ENCODE measurements around the gene EFNA2.

Gene EFNA2

DNA sequence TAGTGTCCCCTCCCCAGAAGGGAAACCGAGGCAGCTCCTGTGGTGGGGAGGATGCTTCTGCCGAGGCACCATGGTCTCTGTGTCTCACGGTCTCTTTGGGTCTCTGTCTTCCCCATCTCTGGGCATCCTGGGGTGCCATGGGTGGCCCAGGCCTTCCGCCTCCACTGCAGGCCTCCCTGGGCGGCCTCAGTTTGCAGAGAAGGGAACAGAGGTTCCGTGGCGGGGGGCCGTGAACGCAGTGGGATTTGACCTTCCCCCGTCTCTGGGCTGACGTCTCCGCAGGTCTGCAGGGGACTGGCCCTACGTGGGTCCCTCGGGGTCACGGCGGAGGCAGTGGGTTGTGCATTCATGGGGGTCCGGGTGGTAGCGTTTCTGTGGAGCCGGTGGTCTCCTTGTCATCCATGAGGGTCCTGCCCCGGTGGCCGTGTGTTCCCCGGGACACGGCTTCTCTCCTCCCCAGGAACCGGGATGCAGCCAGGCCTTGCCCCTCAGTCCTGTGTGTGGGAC is 4.6 kb downstream of the EFNA2 start:
- TF ChIP-seq, protein P1, sequence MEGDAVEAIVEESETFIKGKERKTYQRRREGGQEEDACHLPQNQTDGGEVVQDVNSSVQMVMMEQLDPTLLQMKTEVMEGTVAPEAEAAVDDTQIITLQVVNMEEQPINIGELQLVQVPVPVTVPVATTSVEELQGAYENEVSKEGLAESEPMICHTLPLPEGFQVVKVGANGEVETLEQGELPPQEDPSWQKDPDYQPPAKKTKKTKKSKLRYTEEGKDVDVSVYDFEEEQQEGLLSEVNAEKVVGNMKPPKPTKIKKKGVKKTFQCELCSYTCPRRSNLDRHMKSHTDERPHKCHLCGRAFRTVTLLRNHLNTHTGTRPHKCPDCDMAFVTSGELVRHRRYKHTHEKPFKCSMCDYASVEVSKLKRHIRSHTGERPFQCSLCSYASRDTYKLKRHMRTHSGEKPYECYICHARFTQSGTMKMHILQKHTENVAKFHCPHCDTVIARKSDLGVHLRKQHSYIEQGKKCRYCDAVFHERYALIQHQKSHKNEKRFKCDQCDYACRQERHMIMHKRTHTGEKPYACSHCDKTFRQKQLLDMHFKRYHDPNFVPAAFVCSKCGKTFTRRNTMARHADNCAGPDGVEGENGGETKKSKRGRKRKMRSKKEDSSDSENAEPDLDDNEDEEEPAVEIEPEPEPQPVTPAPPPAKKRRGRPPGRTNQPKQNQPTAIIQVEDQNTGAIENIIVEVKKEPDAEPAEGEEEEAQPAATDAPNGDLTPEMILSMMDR (IDR thresholded peaks at IDR 0.05; ENCODE audit: insufficient read depth, missing control alignments), result no peak
- no peak for FAIRE-seq
- no peak for DNase-seq (ENCODE audit: insufficient read length, low spot score)

DNA sequence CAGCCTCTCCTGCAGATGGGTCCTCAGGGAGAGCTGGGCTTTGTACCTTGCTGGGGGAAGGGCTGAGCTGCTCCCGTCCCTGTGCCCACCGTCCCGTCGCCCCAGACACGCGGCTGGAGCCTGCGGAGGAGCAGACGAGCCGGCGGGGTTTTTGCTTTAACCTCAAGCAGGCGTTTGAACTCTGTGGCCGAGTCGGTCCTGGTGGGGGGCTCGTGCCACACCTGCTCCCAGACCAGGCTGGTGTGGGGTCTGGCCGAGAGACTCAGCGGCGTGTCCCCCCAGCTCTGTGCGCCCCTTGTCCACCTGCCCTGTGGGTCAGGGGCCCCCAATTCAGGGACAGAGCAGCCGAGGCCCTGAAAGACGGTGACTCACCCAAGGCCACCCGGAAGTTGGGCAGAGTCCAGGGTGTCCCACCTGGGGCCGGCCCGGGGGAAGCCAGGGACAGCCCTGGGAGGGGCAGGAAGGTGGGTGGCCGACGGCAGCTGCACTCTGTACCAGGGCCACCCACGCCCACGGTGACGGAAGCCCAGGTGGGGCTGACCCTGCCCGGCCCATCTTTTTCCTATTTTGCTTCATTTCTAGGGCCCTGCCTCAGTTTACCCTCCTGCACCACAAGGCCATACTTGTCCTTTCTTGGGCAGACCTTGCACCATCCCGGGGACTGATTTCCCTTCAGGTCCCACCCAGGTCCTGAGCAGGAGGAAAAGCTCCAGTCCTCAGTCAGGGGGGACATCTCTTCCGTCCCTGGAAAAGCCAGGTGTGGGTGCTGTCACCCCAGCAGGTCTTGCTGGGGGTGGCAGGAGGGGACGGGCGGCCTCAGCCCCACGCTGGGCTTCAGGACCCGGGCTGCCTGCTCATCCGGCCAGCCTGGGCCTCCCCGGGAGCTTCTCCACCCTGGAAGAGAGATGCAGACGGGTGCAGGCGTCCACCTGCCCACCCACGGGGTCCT is 5.3 kb downstream of the EFNA2 start:
- DNase-seq (ENCODE audit: insufficient read length, low spot score) (no peak), FAIRE-seq (no peak)
- TF ChIP-seq, protein P1 (IDR thresholded peaks at IDR 0.05; ENCODE audit: insufficient read depth, missing control alignments), result no peak

DNA sequence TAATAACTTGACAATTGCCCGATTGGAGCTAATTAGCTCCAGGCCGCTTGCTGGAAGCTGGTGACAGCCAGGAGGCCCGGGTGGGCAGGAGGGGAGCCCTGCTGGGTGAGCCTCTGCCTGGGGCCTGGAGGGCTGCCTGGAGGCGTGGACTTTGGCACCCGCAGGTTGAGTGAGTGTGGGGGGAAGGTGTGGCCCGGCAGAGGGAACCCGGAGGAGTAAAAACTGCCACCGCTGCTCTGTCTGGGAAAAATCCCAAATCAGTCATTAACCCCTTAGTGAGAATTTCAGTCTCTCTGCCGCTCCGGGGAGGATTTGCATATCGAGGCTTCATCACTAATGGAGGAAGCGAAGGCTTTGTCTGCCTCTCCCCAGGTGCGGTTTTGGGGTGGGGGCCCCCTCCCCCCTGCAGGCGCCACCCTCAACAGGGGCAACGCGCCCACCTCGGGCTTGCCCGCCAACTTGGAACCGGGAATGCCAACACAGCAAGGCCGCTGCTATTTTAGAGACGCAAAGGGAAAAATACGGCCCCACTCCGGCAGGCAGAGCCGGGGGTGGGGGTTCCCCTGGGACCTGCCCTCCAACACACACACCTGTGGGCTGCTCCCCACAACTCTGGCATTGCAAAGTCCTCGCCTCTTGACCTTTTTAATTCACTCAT is 6.2 kb downstream of the EFNA2 start:
- no peak for DNase-seq (ENCODE audit: insufficient read length, low spot score)
- no peak for FAIRE-seq
- TF ChIP-seq, protein P1 (IDR thresholded peaks at IDR 0.05; ENCODE audit: insufficient read depth, missing control alignments), result no peak

DNA sequence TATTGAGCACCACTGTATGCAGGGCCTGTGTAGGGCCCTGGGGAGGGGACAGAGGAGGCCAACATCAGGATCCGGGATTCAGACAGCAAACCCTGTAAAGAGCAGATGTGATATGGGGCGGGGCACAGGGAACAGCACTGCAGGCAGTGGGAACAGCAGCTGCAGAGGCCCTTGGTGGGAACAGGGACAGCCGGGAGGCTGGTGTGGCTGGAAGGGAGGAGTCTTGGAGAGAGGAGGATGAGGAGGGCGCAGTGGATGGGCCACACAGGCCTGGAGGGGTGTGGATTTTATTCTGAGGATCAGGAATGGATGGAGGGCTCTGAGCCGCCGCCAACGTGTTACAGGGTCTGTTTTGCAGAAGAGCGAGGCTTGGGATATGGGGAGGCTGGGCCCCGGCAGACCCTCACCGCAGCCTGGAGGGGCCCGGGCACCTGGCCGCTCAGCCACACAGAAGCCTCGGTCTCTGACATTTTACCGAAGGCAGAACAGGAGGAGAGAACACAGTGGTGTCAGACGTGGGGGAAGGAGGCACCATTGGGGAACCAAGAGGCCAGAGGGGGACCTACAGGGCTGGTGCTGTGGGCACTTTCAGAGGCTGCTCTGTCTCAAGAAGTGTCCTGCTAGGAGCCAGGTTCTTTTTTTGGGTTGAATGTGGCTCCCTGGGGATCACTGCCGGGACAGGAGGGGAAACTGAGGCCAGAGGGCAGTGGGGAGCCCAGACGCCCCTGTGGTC is 6.9 kb downstream of the EFNA2 start:
- TF ChIP-seq, protein P1 (IDR thresholded peaks at IDR 0.05; ENCODE audit: insufficient read depth, missing control alignments), result no peak
- no peak for DNase-seq (ENCODE audit: insufficient read length, low spot score)
- FAIRE-seq, result no peak

DNA sequence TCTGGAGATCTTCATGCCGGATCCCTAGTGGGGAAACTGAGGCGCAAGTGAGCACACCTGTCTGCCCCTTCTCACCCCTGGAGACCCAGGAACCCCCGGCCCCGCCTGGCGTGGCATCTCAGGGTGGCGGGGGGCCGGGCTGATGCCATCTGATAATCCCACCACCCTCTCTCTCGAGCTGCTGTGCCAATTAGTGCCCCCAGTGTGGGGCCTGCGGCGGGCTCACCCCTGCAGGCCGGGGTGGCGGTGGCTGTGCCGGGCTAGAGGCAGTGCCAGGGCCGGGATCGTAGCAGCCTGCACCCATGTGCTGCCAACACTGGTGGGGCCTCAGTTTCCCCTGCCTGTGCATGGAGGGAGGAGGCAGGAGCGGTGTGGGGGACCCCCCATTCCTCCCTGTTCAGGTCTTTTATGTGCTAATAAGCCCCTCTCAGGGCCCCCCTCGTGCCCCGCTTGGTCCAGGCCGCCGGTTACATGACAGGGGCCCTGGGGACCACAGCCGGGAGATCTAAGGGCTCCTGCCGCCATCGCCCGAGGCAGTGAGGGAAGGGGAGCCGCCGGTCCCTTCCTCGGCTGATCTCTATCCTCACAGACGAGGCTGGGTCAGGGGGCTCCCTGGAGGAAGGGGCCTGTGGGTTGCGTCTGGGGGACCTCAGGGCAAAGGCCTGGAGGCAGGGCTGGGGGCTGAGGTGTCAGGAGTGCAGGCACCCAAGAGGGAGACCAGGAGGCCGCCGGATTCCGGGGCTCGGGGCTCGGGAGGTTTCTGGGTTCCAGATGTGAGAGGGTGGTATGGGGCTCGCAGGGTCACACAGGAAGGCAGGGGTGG is 8.3 kb downstream of the EFNA2 start:
- TF ChIP-seq, protein P1 (IDR thresholded peaks at IDR 0.05; ENCODE audit: insufficient read depth, missing control alignments), result no peak
- no peak for DNase-seq (ENCODE audit: insufficient read length, low spot score)
- FAIRE-seq, result no peak

DNA sequence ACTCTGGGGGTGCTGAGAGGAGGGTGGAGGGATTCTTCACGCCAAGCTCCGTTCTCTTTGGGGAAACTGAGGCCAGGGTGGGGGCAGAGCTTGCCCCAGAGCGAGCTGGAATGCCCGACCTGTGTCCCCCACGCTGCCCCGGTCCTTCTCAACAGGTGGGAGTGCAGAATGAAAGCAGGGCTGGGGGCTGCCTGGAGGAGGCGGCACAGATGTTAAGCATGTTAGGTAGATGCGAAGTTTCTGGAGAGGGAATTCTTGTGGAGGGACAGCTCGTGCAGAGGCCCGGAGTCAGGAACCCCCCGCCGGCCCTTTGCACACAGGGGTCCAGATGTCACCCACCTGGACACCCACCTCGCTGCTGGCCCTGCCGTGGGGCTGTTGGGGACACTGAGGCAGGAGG is 9.0 kb downstream of the EFNA2 start:
- DNase-seq (ENCODE audit: insufficient read length, low spot score), result no peak
- FAIRE-seq, result no peak
- TF ChIP-seq, protein P1 (IDR thresholded peaks at IDR 0.05; ENCODE audit: insufficient read depth, missing control alignments), result no peak
